Measurements from ENCODE around the gene CPSF2.

Gene CPSF2

GRCh38 chr14:92203116-92203515 is 81.3 kb downstream of the CPSF2 start:
- H3K36me3 ChIP-seq (replicated peaks; ENCODE audit: low read depth, low read length): no peaks in the 10 kb centered on the region
- no peak for TF ChIP-seq EZH2phosphoT487 (IDR thresholded peaks at IDR 0.05; ENCODE audit: low read depth)
- TF ChIP-seq, protein P1, sequence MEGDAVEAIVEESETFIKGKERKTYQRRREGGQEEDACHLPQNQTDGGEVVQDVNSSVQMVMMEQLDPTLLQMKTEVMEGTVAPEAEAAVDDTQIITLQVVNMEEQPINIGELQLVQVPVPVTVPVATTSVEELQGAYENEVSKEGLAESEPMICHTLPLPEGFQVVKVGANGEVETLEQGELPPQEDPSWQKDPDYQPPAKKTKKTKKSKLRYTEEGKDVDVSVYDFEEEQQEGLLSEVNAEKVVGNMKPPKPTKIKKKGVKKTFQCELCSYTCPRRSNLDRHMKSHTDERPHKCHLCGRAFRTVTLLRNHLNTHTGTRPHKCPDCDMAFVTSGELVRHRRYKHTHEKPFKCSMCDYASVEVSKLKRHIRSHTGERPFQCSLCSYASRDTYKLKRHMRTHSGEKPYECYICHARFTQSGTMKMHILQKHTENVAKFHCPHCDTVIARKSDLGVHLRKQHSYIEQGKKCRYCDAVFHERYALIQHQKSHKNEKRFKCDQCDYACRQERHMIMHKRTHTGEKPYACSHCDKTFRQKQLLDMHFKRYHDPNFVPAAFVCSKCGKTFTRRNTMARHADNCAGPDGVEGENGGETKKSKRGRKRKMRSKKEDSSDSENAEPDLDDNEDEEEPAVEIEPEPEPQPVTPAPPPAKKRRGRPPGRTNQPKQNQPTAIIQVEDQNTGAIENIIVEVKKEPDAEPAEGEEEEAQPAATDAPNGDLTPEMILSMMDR (IDR thresholded peaks at IDR 0.05; ENCODE audit: low read depth, low read length): no peak
- no peak overlapping the region for H3K27ac ChIP-seq (ENCODE audit: low read length)
- H3K79me2 ChIP-seq (ENCODE audit: low read length): no peaks in the 10 kb centered on the region
- no peaks in the 10 kb centered on the region; the same call in 1 of the 2 replicates for H3K27me3 ChIP-seq (ENCODE audit: low read depth, low read length)
- no peak overlapping the region for H3K9ac ChIP-seq (ENCODE audit: low read length)
- H4K20me1 ChIP-seq (ENCODE audit: insufficient read depth, low read length): no peaks in the 10 kb centered on the region
- H3K9me3 ChIP-seq (ENCODE audit: insufficient read depth, low read length): 0 out of 2 replicates have a peak, but pooled peaks cover 2% of the 10 kb centered on the region
- H2AFZ ChIP-seq (ENCODE audit: low read depth, low read length): no peak overlapping the region
- no peak overlapping the region for H3K4me2 ChIP-seq (ENCODE audit: low read length)
- H3K4me1 ChIP-seq (ENCODE audit: low read length): no peaks in the 10 kb centered on the region
- no peak overlapping the region for H3K4me3 ChIP-seq (ENCODE audit: low read length)

- Histone ChIP-seq H3K36me3 (replicated peaks; ENCODE audit: low read depth, low read length) (no peaks in the 10 kb centered on the region), H3K4me1 (ENCODE audit: low read length) (no peaks in the 10 kb centered on the region), H3K27me3 (ENCODE audit: low read depth, low read length) (no peaks in the 10 kb centered on the region; the same call in 1 of the 2 replicates), H3K9ac (ENCODE audit: low read length) (no peak overlapping the region), H3K79me2 (ENCODE audit: low read length) (no peaks in the 10 kb centered on the region), H4K20me1 (ENCODE audit: insufficient read depth, low read length) (no peaks in the 10 kb centered on the region), H3K4me3 (ENCODE audit: low read length) (no peak overlapping the region), H2AFZ (ENCODE audit: low read depth, low read length) (no peak overlapping the region), H3K9me3 (ENCODE audit: insufficient read depth, low read length) (0 out of 2 replicates have a peak, but pooled peaks cover 2% of the 10 kb centered on the region), H3K4me2 (ENCODE audit: low read length) (no peak overlapping the region), H3K27ac (ENCODE audit: low read length) (no peak overlapping the region)
- TF ChIP-seq, protein P1 (IDR thresholded peaks at IDR 0.05; ENCODE audit: low read depth, low read length): no peak
- TF ChIP-seq EZH2phosphoT487 (IDR thresholded peaks at IDR 0.05; ENCODE audit: low read depth): no peak
These were observed 83.0 kb downstream of the CPSF2 start for GRCh38 chr14:92204792-92205191.

GRCh38 chr14:92207012-92207927 is 85.5 kb downstream of the CPSF2 start:
- no peak overlapping the region for H3K4me3 ChIP-seq (ENCODE audit: low read length)
- H3K27ac ChIP-seq (ENCODE audit: low read length): no peak overlapping the region
- H3K79me2 ChIP-seq (ENCODE audit: low read length): no peaks in the 10 kb centered on the region
- no peak overlapping the region for H3K9ac ChIP-seq (ENCODE audit: low read length)
- TF ChIP-seq, protein P1 (IDR thresholded peaks at IDR 0.05; ENCODE audit: low read depth, low read length): no peak
- no peak for TF ChIP-seq EZH2phosphoT487 (IDR thresholded peaks at IDR 0.05; ENCODE audit: low read depth)
- H3K4me2 ChIP-seq (ENCODE audit: low read length): no peak overlapping the region
- no peaks in the 10 kb centered on the region for H3K4me1 ChIP-seq (ENCODE audit: low read length)
- no peaks in the 10 kb centered on the region for H3K9me3 ChIP-seq (ENCODE audit: insufficient read depth, low read length)
- H2AFZ ChIP-seq (ENCODE audit: low read depth, low read length): no peak overlapping the region
- no peaks in the 10 kb centered on the region for H3K27me3 ChIP-seq (ENCODE audit: low read depth, low read length)
- H3K36me3 ChIP-seq (replicated peaks; ENCODE audit: low read depth, low read length): no peaks in the 10 kb centered on the region
- H4K20me1 ChIP-seq (ENCODE audit: insufficient read depth, low read length): no peaks in the 10 kb centered on the region

DNA sequence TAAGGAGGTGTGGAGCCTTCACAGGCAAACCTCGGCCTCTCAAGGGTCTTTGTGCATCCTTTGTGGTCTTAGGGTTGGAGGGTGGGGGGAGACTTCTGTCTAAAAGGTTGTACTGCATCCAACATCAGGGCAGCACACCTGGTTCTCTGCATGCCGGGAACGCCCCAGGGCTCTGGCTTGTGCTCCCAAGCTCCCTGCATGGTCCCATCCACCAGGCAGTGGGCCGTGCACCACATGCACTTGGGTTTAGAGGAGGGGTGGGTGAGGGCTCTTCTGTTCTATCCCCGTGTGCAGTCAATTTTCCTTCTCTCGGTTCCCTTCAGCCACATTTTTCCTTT is 86.1 kb downstream of the CPSF2 start:
- TF ChIP-seq EZH2phosphoT487 (IDR thresholded peaks at IDR 0.05; ENCODE audit: low read depth): no peak
- TF ChIP-seq, protein P1 (IDR thresholded peaks at IDR 0.05; ENCODE audit: low read depth, low read length): no peak
- Histone ChIP-seq H3K9me3 (ENCODE audit: insufficient read depth, low read length) (no peaks in the 10 kb centered on the region), H3K27me3 (ENCODE audit: low read depth, low read length) (no peaks in the 10 kb centered on the region), H3K4me3 (ENCODE audit: low read length) (no peak overlapping the region), H3K4me1 (ENCODE audit: low read length) (no peaks in the 10 kb centered on the region), H2AFZ (ENCODE audit: low read depth, low read length) (no peak overlapping the region), H3K9ac (ENCODE audit: low read length) (no peak overlapping the region), H3K79me2 (ENCODE audit: low read length) (no peaks in the 10 kb centered on the region), H4K20me1 (ENCODE audit: insufficient read depth, low read length) (no peaks in the 10 kb centered on the region), H3K27ac (ENCODE audit: low read length) (no peak overlapping the region), H3K36me3 (replicated peaks; ENCODE audit: low read depth, low read length) (no peaks in the 10 kb centered on the region), H3K4me2 (ENCODE audit: low read length) (no peak overlapping the region)
